ENCODE measurements around the gene HSD17B13.
"Not testable (repeated sequence)": the region's sequence is repeated elsewhere in the genome, so short reads cannot be mapped to it uniquely, and the experiment has no call there.

The HSD17B13 gene, protein sequence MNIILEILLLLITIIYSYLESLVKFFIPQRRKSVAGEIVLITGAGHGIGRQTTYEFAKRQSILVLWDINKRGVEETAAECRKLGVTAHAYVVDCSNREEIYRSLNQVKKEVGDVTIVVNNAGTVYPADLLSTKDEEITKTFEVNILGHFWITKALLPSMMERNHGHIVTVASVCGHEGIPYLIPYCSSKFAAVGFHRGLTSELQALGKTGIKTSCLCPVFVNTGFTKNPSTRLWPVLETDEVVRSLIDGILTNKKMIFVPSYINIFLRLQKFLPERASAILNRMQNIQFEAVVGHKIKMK

GRCh38 chr4:87322754-87323153 lies at the start of gene HSD17B13:
HSD17B13 (minus strand) TSS chr4:87322882; CDS start chr4:87322841, 41 bp downstream.
- DNase-seq (ENCODE audit: low spot score) = no peak

DNA sequence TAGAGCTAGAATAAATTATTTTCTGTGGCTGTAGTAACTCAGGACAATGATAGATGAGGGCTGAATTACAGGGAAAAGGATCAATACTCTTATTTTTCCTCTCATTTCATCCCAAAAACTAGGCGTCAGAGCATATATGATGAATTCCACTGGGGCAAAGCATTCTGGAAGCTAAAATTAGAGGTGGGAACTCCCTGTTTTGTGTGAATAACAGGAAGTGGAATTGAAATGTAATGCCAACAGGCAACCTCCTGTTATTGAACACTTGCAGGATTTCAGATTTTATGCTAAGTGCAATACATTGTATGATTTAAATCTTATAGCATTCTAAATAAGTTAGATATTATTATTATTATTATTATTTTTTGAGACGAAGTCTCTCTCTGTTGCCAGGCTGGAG lies 47.4 kb upstream of the HSD17B13 start:
- no peak for DNase-seq (ENCODE audit: low spot score)

- no peak for DNase-seq (ENCODE audit: low spot score)
These were observed 44.0 kb upstream of the HSD17B13 start for GRCh38 chr4:87366521-87367162.

GRCh38 chr4:87365348-87365747 lies 42.7 kb upstream of the HSD17B13 start:
- no peak for DNase-seq (ENCODE audit: low spot score)

DNA sequence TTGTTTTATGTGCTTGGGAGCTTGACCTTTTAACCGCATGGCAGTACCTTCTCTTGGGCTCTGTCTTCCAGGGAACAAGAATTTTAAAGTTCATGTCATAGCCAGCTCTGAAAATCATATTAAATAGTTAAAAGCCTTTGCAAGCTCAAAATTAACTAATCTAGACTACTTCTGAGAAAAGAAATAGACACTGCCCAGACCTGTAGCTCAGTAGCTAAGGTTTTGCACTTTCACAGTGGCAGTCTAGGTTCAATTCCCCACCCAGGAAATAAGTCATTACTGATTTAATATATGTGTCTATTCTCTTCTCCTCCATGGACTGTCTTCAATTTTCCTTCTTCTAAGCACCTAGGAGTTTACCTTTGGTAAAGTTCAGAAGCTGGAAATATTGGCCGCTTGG lies 40.9 kb upstream of the HSD17B13 start:
- DNase-seq (ENCODE audit: low spot score) = no peak

- DNase-seq (ENCODE audit: low spot score) = no peak
These were observed 37.8 kb upstream of the HSD17B13 start for GRCh38 chr4:87360338-87360935.

DNA sequence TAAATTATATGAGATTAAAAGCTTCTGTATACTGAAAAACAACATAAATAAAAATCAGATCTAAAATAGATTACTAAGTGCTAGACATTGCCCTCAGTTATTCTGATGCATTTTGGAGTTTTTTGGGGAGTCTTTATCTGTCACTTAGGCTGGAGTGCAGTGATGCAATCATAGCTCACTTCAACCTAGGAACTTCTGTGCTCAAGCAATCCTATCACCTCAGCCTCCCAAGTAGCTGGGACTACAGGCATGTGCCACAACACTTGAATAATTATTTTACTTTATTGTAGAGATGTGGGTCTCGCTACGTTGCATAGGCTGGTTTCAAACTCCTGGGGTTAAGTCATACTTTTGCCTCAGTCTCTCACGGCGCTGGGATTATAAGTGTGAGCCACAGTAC lies 36.6 kb upstream of the HSD17B13 start:
- DNase-seq (ENCODE audit: low spot score) = no peak

- DNase-seq (ENCODE audit: low spot score) = no peak
These were observed 34.3 kb upstream of the HSD17B13 start for GRCh38 chr4:87356832-87357526.

DNA sequence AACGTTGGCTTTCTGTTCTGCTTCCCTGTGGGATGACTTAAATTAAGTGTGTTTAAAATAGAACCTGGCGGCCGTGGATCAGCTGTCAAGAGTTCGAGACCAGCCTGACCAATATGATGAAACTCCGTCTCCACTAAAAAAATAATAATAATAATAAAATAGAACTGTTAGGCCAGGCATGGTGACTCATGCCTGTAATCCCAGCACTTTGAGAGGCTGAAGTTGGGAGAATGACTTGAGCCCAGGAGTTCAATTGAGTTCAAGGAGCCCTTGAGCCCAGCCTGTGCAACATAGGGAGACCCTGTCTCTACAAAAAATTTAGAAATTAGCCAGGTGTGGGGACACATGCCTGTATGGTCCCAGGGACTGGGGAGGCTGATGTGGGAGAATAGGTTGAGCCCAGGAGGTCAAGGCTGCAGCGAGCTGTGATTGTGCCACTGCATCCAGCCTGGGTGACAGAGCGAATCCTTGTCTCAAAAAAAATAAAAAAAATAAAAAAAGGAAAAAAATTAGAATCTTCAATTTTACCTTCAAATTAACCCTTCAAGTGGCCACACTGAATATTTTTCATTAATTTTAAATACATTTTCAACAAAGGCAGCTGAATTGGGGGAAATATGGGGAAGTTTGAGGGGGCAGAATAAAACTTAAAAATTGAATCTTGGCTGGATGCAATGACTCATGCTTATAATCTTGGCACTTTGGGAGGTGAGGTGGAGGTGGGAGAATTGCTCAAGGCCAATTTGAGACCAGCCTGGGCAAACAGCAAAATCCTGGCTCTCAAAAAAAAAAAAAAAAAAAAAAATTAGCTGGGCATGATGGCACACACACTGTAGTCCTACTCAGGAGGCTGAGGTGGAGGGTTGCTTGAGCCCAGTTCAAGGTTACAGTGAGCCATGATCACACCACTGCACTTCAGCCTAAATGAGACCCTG lies 31.8 kb upstream of the HSD17B13 start:
- DNase-seq (ENCODE audit: low spot score) = no peak

- peak; percentile 33 for DNase-seq (ENCODE audit: low spot score)
These were observed 30.9 kb upstream of the HSD17B13 start for GRCh38 chr4:87353592-87353991.

GRCh38 chr4:87345139-87345538 lies 22.5 kb upstream of the HSD17B13 start:
- no peak for DNase-seq (ENCODE audit: low spot score)

- DNase-seq (ENCODE audit: low spot score) = no peak
These were observed 20.2 kb upstream of the HSD17B13 start for GRCh38 chr4:87342872-87343271.

DNA sequence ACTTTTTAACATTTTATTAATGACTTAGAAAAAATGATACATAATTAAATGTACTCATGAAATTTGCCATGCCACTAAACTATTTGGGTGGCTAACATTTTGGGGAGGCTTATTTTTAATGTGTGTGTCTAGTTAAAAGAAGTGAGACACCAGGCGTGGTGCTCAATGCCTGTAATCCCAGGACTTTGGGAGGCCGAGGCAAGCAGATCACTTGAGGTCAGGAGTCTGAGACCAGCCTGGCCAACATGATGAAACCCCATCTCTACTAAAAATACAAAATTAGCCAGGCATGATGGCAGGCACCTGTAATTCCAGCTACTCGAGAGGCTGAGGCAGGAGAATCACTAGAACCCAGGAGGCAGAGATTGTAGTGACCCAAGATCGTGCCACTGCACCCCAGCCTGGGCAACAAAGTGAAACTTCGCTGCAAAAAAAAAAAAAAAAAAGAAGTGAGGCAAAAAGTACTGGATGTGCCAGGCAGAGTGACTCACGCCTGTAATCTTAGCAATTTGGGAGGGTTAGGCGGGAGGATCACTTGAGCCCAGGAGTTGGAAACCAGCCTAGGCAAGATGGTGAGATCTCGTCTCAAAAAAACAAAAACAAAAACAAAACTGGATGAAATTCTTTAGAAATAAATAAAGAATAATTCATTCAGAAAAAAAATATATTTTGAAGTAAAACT lies 19.4 kb upstream of the HSD17B13 start:
- DNase-seq (ENCODE audit: low spot score) = not testable (repeated sequence)

- no peak for DNase-seq (ENCODE audit: low spot score)
These were observed 16.8 kb upstream of the HSD17B13 start for GRCh38 chr4:87339440-87339839.

DNA sequence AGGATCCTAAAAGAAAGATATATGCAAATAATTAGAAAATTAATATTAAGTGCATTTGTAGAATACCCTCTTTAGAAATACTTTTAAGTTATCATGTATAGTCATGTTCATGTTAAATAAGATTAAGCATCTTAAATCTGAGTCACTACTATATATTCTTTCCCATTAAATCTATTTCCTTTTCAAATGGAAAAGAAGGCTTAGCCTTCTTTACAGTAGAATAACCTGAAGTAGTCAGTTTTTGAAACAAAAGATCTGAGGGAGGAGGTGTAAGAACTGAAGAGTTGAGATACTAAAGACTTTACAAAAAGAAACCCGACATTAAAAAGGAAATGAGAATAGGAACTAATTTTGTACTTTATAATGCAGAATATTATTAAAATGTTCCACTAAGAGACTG lies 14.7 kb upstream of the HSD17B13 start:
- no peak for DNase-seq (ENCODE audit: low spot score)

DNA sequence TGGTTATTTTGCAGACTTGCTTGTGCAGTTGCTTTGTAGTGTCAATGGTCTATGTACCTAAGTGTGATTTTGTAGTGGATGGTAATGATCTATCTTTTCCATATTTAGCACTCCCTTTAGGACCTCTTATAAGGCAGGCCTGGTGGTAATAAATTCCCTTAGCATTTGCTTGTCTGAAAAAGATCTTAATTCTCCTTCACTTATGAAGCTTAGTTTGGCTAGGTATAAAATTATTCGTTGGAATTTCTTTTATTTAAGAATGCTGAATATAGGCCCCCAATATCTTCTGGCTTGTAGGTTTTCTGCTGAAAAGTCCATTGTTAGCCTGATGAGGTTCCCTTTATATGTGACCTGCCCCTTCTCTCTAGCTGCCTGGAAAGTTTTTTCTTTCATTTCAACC lies 10.6 kb upstream of the HSD17B13 start:
- DNase-seq (ENCODE audit: low spot score) = no peak

DNA sequence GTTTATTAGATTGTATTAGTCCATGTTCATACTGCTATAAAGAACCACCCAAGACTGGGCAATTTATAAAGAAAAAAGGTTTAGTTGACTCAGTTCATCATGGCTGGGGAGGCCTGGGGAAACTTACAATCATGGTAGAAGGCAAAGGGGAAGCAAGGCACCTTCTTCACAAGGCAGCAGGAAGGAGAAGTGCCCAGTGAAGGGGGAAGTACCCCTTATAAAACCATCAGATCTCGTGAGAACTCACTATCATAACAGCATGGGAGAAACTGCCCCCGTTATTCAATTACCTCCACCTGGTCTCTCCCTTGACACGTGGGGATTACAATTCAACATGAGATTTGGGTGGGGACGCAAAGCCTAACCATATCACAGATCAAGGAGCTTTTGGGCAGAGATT lies 8.1 kb upstream of the HSD17B13 start:
- DNase-seq (ENCODE audit: low spot score) = no peak

GRCh38 chr4:87327136-87327535 lies 4.5 kb upstream of the HSD17B13 start:
- DNase-seq (ENCODE audit: low spot score) = no peak

DNA sequence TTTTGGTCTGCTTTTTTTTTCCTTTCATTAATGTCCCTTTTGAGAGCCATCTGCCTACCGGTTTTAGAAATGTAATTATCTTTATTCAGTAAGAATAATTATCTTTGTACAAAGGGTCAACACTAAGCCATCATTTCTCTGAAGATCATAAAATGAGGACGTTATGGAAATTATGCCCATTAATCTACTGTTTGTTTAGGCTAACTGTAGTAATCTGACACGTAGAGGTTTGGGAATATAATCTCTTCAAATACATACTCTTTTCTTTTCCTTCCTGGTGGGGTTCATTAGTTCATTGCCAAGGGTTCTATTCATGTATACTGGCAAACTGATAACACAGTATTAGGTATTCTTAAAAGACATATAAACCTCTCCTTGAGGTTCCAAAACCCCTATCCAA lies 3.8 kb upstream of the HSD17B13 start:
- DNase-seq (ENCODE audit: low spot score) = no peak

DNA sequence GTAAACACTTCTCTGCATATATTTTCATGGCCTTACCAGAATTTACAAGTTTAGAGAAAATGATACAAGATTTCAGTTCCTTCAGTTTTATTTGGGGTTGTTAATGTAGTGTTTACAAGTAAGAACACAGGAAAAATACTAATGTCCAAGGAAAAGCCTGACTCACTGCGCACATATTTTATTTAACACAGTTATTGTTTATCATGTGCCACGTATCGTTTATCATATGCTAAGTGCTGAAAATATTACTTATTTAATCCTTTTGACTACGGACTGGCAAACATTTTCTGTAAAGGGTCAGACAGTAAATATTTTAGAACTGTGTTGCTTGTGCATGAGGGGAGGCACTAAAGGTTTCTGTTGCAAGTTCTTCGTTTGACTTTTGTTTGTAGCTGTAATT lies 794 bp downstream of the HSD17B13 start:
- DNase-seq (ENCODE audit: low spot score) = no peak

- no peak for DNase-seq (ENCODE audit: low spot score)
These were observed 5.2 kb downstream of the HSD17B13 start for GRCh38 chr4:87317527-87317926.
